ENCODE results near the gene ARHGEF28.

ARHGEF28 gene

DNA sequence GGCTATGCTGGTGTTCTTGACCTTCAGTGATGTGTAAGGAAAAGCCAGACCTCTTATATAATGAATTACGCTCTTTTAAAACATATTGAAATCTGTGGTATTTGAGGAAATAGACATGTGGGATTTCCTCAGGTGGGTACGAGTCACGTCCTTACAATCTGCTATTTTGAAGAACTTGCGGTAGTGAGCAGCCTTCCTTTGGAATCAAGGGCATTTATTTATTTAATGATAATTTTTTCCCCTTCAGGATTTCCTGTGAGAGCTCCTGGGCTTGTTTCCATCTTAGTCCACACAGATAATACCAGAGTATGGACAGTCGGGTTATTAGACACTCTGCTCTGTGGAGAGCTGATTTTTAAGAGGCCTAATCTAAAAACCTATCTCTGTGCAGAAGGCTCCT lies 167.9 kb downstream of the ARHGEF28 start:
- no peak for DNase-seq (ENCODE audit: low read depth)
- no peak overlapping the region for H3K4me3 ChIP-seq (ENCODE audit: low read depth, low read length)
- no peak for TF ChIP-seq MYC (IDR thresholded peaks at IDR 0.05; ENCODE audit: low read depth, low read length)

DNA sequence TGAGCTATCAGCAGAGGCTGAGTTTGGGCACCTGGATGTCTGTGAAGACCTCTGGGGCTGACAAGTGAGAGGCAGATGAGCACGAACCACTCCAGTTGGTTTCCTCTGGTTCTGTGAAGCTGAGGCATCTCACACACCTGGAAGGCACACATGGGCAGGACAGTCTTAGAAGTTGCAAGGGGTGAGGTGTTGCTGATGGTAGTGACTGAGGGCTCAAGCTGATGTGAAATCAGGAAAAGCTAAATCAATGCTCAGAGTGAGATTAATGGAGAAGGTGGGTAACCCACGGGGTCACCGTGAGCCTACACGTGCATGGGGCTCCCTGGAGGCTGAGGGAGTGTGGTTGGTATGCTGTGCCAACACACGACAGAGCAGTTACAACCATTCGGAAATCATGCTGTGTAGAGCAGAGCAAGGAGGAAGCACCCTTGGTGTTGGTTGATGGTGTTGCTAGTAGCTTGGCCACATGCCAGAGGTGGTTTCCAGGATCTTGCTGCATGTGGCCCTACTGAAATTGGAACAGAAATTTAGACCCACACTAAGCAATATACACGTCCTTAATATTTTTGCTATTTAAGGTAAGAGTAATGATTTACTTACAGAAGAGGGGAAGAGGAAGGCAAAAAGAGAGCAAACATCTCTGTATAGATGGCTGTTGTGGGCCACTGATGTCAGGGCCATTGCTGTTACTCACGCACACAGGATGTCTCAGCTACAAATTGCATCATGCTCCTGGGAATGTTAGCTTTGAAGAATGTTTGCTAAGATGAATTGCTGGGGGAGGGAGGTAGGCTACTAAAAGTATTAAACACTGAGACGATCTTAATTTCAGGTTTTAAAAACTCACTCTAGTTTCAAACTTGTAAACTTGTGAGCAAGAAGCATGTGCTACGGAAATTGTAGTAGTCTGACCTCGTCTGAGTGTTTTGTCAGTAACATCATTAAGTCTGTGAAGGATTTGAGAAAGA lies 170.5 kb downstream of the ARHGEF28 start:
- H3K4me3 ChIP-seq (ENCODE audit: low read depth, low read length) = no peak overlapping the region
- DNase-seq (ENCODE audit: low read depth) = peak; percentile 47
- TF ChIP-seq, protein P1, sequence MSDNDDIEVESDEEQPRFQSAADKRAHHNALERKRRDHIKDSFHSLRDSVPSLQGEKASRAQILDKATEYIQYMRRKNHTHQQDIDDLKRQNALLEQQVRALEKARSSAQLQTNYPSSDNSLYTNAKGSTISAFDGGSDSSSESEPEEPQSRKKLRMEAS (IDR thresholded peaks at IDR 0.05; ENCODE audit: low read depth, low read length) = no peak
- TF ChIP-seq POLR2A (IDR thresholded peaks at IDR 0.05; ENCODE audit: extremely low read depth, insufficient read length) (no peak), MYC (IDR thresholded peaks at IDR 0.05; ENCODE audit: low read depth, low read length) (no peak)
- TF ChIP-seq, protein P2, sequence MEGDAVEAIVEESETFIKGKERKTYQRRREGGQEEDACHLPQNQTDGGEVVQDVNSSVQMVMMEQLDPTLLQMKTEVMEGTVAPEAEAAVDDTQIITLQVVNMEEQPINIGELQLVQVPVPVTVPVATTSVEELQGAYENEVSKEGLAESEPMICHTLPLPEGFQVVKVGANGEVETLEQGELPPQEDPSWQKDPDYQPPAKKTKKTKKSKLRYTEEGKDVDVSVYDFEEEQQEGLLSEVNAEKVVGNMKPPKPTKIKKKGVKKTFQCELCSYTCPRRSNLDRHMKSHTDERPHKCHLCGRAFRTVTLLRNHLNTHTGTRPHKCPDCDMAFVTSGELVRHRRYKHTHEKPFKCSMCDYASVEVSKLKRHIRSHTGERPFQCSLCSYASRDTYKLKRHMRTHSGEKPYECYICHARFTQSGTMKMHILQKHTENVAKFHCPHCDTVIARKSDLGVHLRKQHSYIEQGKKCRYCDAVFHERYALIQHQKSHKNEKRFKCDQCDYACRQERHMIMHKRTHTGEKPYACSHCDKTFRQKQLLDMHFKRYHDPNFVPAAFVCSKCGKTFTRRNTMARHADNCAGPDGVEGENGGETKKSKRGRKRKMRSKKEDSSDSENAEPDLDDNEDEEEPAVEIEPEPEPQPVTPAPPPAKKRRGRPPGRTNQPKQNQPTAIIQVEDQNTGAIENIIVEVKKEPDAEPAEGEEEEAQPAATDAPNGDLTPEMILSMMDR (IDR thresholded peaks at IDR 0.05; ENCODE audit: low read depth, low read length) = no peak

DNA sequence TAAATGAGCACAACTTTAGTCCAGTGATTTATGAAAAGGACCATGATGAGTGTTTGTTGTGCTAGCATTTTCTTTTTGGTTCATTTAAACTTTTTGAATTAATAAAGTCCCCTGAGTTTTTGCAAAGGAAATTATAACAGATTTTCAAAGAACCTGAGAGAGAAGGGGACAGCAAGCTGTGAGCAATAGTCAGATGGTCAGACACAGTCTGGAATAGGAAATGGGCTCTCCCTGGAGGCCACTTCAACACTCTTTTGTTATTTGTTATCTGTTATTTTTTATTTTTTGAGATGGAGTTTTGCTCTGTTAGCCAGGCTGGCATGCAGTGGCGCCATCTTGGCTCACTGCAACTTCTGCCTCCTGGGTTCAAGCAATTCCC lies 171.1 kb downstream of the ARHGEF28 start:
- DNase-seq (ENCODE audit: low read depth) = no peak
- TF ChIP-seq MYC (IDR thresholded peaks at IDR 0.05; ENCODE audit: low read depth, low read length) (no peak), POLR2A (IDR thresholded peaks at IDR 0.05; ENCODE audit: extremely low read depth, insufficient read length) (no peak)
- TF ChIP-seq, protein P1 (IDR thresholded peaks at IDR 0.05; ENCODE audit: low read depth, low read length) = no peak
- TF ChIP-seq, protein P2 (IDR thresholded peaks at IDR 0.05; ENCODE audit: low read depth, low read length) = no peak
- no peak overlapping the region for H3K4me3 ChIP-seq (ENCODE audit: low read depth, low read length)

DNA sequence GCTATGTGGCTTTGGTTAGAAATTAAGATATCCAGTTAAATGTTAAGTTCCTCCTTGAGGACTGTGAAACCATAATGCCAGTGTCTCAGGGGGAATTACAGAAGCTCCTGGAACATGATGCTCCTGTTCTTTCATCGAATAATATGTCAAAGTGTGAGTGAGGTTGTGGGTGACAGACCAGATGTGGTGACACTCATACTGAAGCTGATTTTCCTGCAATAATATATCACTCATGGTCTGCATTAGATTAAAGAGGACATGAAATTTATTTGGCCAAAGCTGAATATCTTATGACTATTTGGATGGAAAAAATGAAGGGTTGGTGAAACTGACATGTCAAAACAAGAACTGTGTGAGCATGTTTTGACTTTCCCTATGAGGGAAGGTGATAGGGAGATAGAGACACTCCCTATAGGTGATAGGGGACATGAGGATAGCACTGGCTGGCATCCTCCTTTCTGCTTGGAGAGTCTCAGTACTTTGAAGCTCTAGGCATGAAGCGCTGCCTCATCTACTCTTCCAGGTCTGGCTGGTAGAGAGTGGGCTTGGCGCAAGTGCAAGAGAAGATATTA lies 173.5 kb downstream of the ARHGEF28 start:
- TF ChIP-seq, protein P1 (IDR thresholded peaks at IDR 0.05; ENCODE audit: low read depth, low read length) = no peak
- TF ChIP-seq POLR2A (IDR thresholded peaks at IDR 0.05; ENCODE audit: extremely low read depth, insufficient read length) (no peak), MYC (IDR thresholded peaks at IDR 0.05; ENCODE audit: low read depth, low read length) (no peak)
- TF ChIP-seq, protein P2 (IDR thresholded peaks at IDR 0.05; ENCODE audit: low read depth, low read length) = no peak
- no peak for DNase-seq (ENCODE audit: low read depth)
- no peak overlapping the region for H3K4me3 ChIP-seq (ENCODE audit: low read depth, low read length)

DNA sequence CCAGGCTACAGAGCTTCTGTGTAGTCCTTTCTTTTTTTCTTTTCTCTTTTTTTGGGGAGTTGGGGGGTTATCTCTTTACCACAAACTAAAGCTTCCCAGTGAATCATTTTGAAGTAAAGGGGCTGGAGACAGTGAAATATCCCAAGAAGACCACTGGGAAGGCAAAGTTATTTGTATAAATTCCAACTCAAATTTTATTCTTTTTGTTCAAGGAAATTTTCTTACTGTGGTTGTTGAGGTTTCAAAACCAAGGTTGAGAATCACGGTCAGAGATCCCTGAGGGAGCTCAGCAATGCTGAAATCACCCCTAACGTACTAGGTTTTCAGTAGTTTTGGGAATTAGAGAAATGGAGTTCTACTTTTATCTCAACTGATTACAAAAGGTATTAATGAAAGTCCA lies 175.7 kb downstream of the ARHGEF28 start:
- no peak for DNase-seq (ENCODE audit: low read depth)
- TF ChIP-seq POLR2A (IDR thresholded peaks at IDR 0.05; ENCODE audit: extremely low read depth, insufficient read length) (no peak), MYC (IDR thresholded peaks at IDR 0.05; ENCODE audit: low read depth, low read length) (no peak)
- TF ChIP-seq, protein P1 (IDR thresholded peaks at IDR 0.05; ENCODE audit: low read depth, low read length) = no peak
- TF ChIP-seq, protein P2 (IDR thresholded peaks at IDR 0.05; ENCODE audit: low read depth, low read length) = no peak

DNA sequence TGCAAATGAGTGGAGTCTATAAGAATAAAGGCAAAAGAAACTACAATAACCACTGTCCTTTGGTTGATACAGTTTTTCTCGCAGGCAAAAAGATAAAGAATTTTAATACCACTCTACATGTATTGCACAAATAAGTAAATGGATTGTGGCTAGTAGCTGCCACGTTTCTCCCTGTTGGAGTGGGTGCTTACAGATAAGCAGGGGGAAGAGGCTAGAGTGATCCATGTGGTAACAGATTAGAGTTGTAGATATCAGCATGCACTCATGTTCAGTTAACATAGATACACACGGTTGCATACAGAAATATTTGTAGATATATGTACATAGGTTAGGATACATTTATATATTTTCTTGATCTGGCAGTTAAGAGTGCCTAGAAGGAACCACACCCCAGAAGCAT lies 179.5 kb downstream of the ARHGEF28 start:
- DNase-seq (ENCODE audit: low read depth) = no peak
- no peak for TF ChIP-seq MYC (IDR thresholded peaks at IDR 0.05; ENCODE audit: low read depth, low read length)
- TF ChIP-seq POLR2A (IDR thresholded peaks at IDR 0.05; ENCODE audit: extremely low read depth, insufficient read length) = no peak
- TF ChIP-seq, protein P2 (IDR thresholded peaks at IDR 0.05; ENCODE audit: low read depth, low read length) = no peak
- TF ChIP-seq, protein P1 (IDR thresholded peaks at IDR 0.05; ENCODE audit: low read depth, low read length) = no peak

More for the DNA sequence above, 175.7 kb downstream of the ARHGEF28 start:
- no peak overlapping the region for H3K4me3 ChIP-seq (ENCODE audit: low read depth, low read length)

More for the DNA sequence above, 179.5 kb downstream of the ARHGEF28 start:
- no peak overlapping the region for H3K4me3 ChIP-seq (ENCODE audit: low read depth, low read length)

Measured in NB4 (cell line).